Neural cell (in vitro differentiated cells): ENCODE data around the gene HNRNPCL1. TPM values are rescaled to one million over a fixed set of nuclear protein-coding genes. Genes with fewer than 3 reads are reported as not detected.

Experiments used
- polyA plus RNA-seq: library from polyadenylated mRNA; depleted of rRNA; stranded (reverse); fragments of >200 nt; gene quantifications from 2 replicates; pipeline ENCODE4 v1.2.3, GENCODE V29; 2014

The HNRNPCL1 gene
- polyA plus RNA-seq, 1 donor from 2014 or later = not detected

Other genes with a start within 250 kb of the HNRNPCL1 start
- 0.22 TPM in 1 of 2 replicates, not detected in the other for gene DHRS3, start 230.5 kb downstream of the HNRNPCL1 start, polyA plus RNA-seq
- gene AADACL4, start 204.6 kb downstream of the HNRNPCL1 start, polyA plus RNA-seq = not detected in 2 replicates
- not detected in 2 replicates for gene AADACL3, start 132.6 kb downstream of the HNRNPCL1 start, polyA plus RNA-seq
- gene CFAP107, start 102.5 kb downstream of the HNRNPCL1 start, polyA plus RNA-seq = not detected in 2 replicates
- gene PRAMEF12, start 75.0 kb downstream of the HNRNPCL1 start, polyA plus RNA-seq = not detected in 2 replicates
- gene PRAMEF1, start 57.3 kb downstream of the HNRNPCL1 start, polyA plus RNA-seq = not detected in 2 replicates
- not detected in 2 replicates for gene PRAMEF11, start 17.3 kb downstream of the HNRNPCL1 start, polyA plus RNA-seq
- gene PRAMEF2, start 8.4 kb upstream of the HNRNPCL1 start, polyA plus RNA-seq = not detected in 2 replicates
- not detected in 2 replicates for gene PRAMEF4, start 37.5 kb upstream of the HNRNPCL1 start, polyA plus RNA-seq
- not detected in 2 replicates for gene PRAMEF10, start 49.5 kb upstream of the HNRNPCL1 start, polyA plus RNA-seq
- gene PRAMEF7, start 67.9 kb upstream of the HNRNPCL1 start, polyA plus RNA-seq = not detected in 2 replicates
- not detected in 2 replicates for gene PRAMEF6, start 98.9 kb upstream of the HNRNPCL1 start, polyA plus RNA-seq
- not detected in 2 replicates for gene PRAMEF27, start 207.9 kb upstream of the HNRNPCL1 start, polyA plus RNA-seq
- gene HNRNPCL3, start 212.0 kb upstream of the HNRNPCL1 start, polyA plus RNA-seq = not detected in 2 replicates
- gene PRAMEF25, start 222.1 kb upstream of the HNRNPCL1 start, polyA plus RNA-seq = not detected in 2 replicates